Measurements from ENCODE around the gene NQO1. TPM values are rescaled to one million over a fixed set of nuclear protein-coding genes. Genes with fewer than 3 reads are reported as not detected.

NQO1 gene
- total and polyA plus RNA-seq, 2 of the 13 experiments (the other 11 are each of a cell fraction or from before 2014, with no cell fraction given): 464 to 1,060 TPM

GRCh38 chr16:69726313-69727060 is at the start of gene NQO1 (continued):
- TF ChIP-seq, protein P1, sequence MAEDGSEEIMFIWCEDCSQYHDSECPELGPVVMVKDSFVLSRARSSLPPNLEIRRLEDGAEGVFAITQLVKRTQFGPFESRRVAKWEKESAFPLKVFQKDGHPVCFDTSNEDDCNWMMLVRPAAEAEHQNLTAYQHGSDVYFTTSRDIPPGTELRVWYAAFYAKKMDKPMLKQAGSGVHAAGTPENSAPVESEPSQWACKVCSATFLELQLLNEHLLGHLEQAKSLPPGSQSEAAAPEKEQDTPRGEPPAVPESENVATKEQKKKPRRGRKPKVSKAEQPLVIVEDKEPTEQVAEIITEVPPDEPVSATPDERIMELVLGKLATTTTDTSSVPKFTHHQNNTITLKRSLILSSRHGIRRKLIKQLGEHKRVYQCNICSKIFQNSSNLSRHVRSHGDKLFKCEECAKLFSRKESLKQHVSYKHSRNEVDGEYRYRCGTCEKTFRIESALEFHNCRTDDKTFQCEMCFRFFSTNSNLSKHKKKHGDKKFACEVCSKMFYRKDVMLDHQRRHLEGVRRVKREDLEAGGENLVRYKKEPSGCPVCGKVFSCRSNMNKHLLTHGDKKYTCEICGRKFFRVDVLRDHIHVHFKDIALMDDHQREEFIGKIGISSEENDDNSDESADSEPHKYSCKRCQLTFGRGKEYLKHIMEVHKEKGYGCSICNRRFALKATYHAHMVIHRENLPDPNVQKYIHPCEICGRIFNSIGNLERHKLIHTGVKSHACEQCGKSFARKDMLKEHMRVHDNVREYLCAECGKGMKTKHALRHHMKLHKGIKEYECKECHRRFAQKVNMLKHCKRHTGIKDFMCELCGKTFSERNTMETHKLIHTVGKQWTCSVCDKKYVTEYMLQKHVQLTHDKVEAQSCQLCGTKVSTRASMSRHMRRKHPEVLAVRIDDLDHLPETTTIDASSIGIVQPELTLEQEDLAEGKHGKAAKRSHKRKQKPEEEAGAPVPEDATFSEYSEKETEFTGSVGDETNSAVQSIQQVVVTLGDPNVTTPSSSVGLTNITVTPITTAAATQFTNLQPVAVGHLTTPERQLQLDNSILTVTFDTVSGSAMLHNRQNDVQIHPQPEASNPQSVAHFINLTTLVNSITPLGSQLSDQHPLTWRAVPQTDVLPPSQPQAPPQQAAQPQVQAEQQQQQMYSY (CRISPR knock-in tag; IDR thresholded peaks at IDR 0.05): 0 out of 2 replicates have a peak, but pooled peaks have one; percentile 48
- no peak for TF ChIP-seq ZNF30 (CRISPR knock-in tag; IDR thresholded peaks at IDR 0.05)
- no peak for TF ChIP-seq SOX13 (IDR thresholded peaks at IDR 0.05)
- TF ChIP-seq SOX13 (CRISPR knock-in tag; conservative IDR thresholded peaks at IDR 0.05 in 1 of 2, IDR thresholded peaks at IDR 0.05 in 1 of 2): no peak
- no peak for TF ChIP-seq MAZ (IDR thresholded peaks at IDR 0.05; ENCODE audit: borderline replicate concordance, low read depth, low read length)
- TF ChIP-seq MAZ (CRISPR knock-in tag; IDR thresholded peaks at IDR 0.05; ENCODE audit: low read depth): peak; percentile 40; the same call in 1 of the 2 replicates
- TF ChIP-seq HMG20A (CRISPR knock-in tag; IDR thresholded peaks at IDR 0.05; ENCODE audit: borderline replicate concordance): no peak
- peak; percentile 39; the same call in 1 of the 2 replicates for TF ChIP-seq HDAC2 (CRISPR knock-in tag; IDR thresholded peaks at IDR 0.05)
- no peak for TF ChIP-seq BCL6 (CRISPR knock-in tag; IDR thresholded peaks at IDR 0.05)
- 0 out of 2 replicates have a peak, but pooled peaks have one; percentile 39 for TF ChIP-seq ZNF75D (CRISPR knock-in tag; IDR thresholded peaks at IDR 0.05; ENCODE audit: borderline replicate concordance)
- no peak for TF ChIP-seq ATF3 (CRISPR knock-in tag; IDR thresholded peaks at IDR 0.05)
- no peak for TF ChIP-seq ZNF12 (CRISPR knock-in tag; IDR thresholded peaks at IDR 0.05)
- no peak for TF ChIP-seq ESRRA (CRISPR knock-in tag; IDR thresholded peaks at IDR 0.05; ENCODE audit: low read depth)
- TF ChIP-seq ZNF362 (CRISPR knock-in tag; IDR thresholded peaks at IDR 0.05; ENCODE audit: borderline replicate concordance): peak; percentile 15; the same call in 1 of the 2 replicates
- no peak for TF ChIP-seq ZNF572 (CRISPR knock-in tag; IDR thresholded peaks at IDR 0.05)
- no peak for TF ChIP-seq ZNF850 (CRISPR knock-in tag; conservative IDR thresholded peaks at IDR 0.05)
- TF ChIP-seq RFX3 (CRISPR knock-in tag; IDR thresholded peaks at IDR 0.05): peak; percentile 92
- TF ChIP-seq BCL3 (CRISPR knock-in tag; IDR thresholded peaks at IDR 0.05): peak; percentile 89; the same call in 1 of the 2 replicates
- no peak for TF ChIP-seq ZNF557 (CRISPR knock-in tag; IDR thresholded peaks at IDR 0.05)
- TF ChIP-seq SP5 (CRISPR knock-in tag; IDR thresholded peaks at IDR 0.05; ENCODE audit: borderline replicate concordance, low read depth): peak; percentile 60
- no peak for TF ChIP-seq ZNF17 (CRISPR knock-in tag; IDR thresholded peaks at IDR 0.05)
- no peak for TF ChIP-seq LCORL (IDR thresholded peaks at IDR 0.05)
- TF ChIP-seq LCORL (CRISPR knock-in tag; IDR thresholded peaks at IDR 0.05): peak; percentile 72
- peak; percentile 93 to 99 for TF ChIP-seq MAFK (conservative IDR thresholded peaks at IDR 0.05 in 1 of 2, IDR thresholded peaks at IDR 0.05 in 1 of 2; ENCODE audit: low read length in 2 of 2)
- TF ChIP-seq KLF15 (CRISPR knock-in tag; IDR thresholded peaks at IDR 0.05; ENCODE audit: borderline replicate concordance): no peak

Measured in HepG2 (cell line).